C4-2B (cell line): ENCODE measurements around the gene WASHC1.
"Not testable (repeated sequence)": the region's sequence is repeated elsewhere in the genome, so short reads cannot be mapped to it uniquely, and the experiment has no call there.

Experiments used
- ZFX ChIP-seq: fragments of 450-650 bp; IDR thresholded peaks from 2 replicates; pipeline ENCODE4 v1.6.1; 2017
- TF ChIP-seq, protein P1 (sequence below): fragments of 450-650 bp; conservative IDR thresholded peaks from 2 replicates; pipeline ENCODE4 v1.5.1; 2017; ENCODE audit warnings: mild to moderate bottlenecking

DNA sequence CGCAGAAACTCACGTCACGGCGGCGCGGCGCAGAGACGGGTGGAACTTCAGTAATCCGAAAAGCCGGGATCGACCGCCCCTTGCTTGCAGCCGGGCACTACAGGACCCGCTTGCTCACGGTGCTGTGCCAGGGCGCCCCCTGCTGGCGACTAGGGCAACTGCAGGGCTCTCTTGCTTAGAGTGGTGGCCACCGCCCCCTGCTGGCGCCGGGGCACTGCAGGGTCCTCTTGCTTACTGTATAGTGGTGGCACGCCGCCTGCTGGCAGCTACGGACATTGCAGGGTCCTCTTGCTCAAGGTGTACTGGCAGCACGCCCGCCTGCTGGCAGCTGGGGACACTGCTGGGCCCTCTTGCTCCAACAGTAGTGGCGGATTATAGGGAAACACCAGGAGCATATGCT, 18.1 kb downstream of the WASHC1 start:
- not testable (repeated sequence) for TF ChIP-seq ZFX
- TF ChIP-seq, protein P1, sequence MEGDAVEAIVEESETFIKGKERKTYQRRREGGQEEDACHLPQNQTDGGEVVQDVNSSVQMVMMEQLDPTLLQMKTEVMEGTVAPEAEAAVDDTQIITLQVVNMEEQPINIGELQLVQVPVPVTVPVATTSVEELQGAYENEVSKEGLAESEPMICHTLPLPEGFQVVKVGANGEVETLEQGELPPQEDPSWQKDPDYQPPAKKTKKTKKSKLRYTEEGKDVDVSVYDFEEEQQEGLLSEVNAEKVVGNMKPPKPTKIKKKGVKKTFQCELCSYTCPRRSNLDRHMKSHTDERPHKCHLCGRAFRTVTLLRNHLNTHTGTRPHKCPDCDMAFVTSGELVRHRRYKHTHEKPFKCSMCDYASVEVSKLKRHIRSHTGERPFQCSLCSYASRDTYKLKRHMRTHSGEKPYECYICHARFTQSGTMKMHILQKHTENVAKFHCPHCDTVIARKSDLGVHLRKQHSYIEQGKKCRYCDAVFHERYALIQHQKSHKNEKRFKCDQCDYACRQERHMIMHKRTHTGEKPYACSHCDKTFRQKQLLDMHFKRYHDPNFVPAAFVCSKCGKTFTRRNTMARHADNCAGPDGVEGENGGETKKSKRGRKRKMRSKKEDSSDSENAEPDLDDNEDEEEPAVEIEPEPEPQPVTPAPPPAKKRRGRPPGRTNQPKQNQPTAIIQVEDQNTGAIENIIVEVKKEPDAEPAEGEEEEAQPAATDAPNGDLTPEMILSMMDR: peak; percentile 48
